KG1 (cell line): ENCODE data around the gene EZR.

Source experiments
- DNase-seq: peaks from one replicate; lab custom pipeline; 2025; lab: John Stamatoyannopoulos, UW

EZR gene

DNA sequence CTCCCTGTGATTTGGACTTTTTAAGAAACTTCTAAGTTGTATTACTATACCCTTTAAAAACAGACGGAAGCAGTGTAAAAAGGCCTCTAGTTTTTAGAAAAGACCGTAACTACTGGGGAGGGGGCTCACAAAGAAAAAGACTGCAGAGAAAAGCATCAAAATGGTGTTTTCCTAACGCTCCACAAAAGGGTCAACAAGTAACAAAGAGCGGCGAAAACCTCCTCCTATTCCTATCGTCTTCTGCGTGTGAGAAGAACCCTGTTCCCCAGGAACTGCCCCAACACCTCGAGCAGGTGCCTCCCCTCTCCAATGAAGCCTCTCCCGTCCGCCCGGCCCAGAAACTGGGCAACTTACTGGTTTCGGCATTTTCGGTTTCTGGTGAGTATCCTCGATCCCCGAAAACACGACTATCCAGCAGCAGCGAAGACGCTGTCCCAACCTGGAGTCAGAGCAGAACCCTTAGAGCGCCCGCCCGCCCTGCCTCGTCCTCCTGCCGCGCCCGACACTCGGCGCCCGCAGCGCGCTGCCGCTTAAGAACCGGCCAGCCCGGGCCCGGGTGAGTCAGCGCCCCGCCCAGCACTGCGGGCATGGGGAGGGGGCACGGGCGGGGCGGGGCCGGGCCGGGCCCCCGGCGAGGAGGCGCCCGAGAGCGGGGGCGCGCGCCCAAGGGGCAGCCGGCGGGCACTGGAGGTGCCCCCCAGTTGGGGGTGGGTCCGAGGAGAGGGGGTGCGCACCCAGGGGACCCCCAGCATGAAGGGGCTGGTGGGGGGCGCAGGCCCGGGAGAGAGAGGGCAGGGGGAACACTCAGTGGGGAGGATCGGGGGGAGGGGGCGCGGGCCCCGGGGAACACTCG, 1.2 kb downstream of the EZR start:
- peak; percentile 9 for DNase-seq

DNA sequence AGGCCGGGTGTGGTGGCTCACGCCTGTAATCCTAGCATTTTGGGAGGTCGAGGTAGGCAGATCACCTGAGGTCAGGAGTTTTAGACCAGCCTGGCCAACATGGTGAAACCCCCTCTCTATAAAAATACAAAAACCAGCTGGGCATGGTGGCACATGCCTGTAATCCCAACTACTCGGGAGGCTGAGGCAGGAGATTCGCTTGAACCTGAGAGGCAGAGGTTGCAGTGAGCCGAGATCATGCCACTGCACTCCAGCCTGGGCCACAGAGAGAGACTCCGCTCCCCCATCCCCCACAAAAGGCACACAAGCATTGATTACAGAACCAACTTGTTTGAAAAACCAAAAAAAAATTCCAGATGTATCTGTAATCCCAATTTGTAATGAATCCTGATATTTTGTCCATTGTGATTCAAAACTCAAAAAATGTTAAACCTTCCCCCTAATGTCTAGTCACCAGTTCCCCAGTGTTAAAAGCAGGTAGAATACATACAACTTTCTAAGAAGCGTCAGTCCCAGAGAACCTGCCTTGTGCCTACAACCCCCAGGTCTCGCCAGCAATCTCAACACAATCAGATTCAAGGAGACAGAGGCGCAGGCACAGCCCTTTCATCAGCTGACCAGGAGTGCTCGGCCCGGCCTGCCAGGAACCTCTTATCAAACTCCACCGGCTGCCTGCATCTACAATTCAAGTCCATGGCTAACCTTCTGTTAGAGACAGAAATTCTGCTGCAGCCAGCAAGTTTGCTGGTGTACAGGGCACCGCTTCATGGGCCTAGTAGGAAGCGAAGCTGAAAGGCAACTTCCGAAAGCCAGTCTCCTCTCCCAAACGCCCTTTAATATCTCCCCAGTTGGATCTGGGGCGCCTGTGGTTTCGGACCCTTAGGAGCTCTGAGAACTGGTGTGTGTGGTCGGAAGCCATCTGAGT, 2.1 kb downstream of the EZR start:
- no peak for DNase-seq

DNA sequence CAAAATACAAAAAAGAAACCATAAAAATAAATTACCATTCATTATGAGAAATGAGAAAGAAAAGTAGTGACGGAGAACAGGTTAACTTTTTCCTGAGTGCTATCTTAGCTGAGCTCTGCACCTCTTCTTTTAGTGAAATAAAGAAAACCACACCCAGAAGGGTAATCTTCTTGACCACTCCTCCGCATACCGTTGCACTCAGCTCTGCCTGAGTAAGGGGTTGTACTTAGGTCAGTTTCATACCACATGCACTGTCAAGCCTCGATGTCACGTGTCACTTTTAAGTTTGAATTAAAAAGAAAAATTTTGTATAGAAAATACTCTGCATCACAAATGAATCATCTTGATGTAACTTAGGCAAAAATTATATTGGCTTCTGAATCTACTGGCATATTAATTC, 2.8 kb downstream of the EZR start:
- DNase-seq, result no peak

DNA sequence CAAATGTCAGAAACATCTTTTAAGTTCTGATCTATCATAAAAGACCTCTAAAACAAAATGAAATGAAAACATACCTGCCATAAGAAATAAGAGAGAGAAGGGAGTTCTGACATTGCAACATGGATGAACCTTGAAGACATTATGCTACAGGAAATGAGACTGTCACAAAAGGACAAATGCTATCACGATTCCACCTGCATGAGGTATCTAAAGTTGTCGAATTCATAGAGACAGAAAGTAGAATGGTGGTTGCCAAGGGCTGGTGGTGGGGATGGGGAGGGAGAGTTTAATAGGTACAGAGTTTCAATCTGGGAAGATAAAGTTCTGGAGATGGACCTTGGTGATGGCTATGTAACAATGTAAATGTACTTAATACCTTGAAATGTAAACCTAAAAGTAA, 3.3 kb downstream of the EZR start:
- no peak for DNase-seq

DNA sequence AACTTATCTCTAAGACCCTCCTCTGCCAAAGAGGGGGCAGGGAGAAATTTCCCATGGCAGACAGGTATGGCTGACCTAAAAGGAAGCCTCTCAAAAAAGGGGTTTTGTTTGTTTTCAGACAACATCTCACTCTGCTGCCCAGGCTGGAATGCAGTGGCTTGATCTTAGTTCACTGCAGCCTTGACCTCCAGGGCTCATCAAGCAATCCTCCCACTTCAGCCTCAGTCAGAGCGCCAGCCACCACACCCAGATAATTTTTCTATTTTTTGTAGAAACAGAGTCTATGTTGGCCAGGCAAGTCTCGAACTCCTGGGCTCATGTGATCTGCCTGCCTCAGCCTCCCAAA, 3.8 kb downstream of the EZR start:
- no peak for DNase-seq

DNA sequence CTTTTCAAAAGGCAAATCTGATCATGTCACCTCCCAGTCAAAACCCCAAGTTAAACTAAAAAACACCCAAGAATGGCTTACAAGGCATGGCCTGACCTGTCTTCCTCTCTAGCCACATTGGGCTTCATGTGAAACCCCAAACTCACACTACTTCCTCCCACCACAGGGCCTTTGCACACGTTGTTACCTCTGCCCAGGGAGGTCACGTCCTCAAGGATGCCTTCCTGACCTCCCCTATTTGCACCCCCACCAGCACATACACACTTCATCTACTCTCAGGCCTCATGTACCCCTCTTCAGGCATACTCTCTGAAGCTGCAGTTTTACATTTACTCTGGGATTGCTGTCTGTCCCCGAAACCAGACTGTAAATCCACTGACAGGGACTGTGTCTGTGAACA, 6.1 kb downstream of the EZR start:
- no peak for DNase-seq

DNA sequence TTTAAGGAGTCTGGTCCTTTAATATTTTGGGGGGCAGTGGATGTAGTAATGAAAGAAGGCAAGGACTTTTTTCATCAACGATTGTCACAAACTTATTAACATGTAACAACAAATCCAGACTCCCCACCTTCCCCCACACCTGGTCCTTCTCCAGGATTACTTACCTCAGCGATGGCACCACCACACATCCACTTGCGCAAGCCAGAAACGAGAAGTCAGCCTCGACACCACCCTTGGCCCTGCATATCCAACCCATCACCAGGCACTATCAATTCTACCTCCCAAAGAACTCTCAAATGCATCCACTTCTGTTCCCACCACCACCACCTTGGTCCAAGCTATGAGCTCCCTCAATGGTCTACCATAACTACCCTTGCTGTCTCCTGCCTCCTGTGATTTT, 6.6 kb downstream of the EZR start:
- DNase-seq, result no peak

DNA sequence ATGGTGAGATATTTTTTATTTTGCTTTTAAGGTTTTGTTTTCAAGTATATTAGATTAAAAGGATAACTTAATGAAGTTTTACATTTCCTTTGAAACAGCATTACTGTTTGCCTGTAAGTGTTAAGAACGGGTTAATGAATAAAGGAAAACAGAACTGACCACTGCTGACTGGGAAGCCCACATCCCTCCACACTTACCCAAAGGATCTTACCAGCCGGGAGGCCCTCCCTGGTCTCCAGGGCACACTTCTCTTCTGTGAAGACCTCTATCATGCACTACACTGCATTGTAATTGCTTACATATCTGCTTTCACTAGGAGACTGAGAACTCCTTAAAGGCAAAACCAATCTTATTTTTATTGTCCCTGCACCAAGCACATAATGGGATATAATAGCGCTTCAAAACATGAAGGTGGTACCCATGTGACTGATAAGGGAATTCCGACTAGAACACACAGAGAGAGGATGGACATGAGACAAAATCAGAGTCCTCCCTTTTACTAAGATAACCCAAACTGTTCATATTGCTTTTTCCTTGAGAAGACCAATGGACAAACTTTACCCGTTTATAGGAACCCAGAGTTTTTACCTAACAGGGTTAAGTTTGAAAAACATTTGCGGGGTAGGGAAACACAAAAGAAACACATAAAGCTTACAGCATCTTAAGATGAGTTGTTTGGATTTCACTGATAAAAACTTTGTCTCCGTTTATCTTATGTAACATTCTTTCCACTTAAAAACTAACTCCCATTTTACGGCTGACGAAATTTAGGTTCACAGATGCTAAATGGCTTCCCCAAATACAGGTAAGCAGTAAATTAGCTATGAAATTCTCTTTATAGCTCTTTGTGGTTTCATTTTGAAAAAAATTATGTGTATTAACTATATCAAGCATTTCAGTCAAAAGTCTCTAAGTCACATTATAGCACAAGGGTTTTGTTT, 8.7 kb downstream of the EZR start:
- DNase-seq, result no peak

DNA sequence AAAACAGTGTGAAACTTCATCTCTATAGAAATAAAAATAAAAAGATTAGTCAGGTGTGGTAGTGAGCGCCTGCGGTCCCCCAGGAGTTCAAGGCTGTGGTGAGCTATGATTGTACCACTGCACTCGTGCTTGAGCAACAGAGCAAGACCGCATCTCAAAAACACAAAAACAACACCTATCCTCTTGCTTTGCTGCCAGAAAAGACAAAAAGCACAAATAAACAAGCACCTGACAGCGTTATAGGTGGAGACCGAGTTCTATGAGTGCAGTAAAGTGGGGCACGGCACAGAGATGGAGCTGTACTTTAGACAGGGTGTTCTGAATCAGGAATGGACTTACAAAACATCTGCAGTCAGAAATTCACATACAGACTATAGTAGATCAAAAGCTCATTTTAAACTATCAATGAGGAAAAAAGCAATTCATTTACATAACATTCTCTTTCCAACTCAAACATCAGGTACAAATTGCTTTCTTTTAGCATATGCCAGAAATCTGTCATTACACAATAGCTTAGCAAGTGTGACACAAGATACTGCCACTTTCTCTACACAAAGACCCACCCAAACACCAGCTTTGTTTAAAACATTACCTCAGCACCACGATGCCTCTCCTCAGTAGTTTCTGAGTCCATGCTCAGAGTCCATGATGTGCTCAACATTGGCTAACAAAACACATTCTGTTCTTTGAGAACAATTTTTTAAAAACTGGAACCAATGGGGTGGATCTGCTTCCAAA, 10.1 kb downstream of the EZR start:
- no peak for DNase-seq

DNA sequence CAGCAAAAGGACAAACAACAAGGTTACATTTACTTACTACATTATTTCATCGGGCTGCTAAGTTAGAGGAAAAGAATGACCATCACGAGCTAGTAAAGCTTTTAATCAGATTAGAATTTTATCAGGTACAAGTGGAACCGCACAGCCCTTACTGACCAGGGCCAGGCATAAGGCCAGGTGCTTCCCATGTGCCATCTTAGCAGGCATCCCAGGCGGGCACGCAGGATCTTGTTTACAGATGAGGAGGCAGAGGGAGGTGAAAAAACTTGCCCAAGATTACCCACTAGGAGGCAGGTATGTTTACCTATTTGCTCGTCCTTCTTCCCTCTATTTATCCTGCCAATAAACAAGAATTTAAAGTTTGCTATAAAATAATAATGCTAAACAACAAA, 10.7 kb downstream of the EZR start:
- no peak for DNase-seq

DNA sequence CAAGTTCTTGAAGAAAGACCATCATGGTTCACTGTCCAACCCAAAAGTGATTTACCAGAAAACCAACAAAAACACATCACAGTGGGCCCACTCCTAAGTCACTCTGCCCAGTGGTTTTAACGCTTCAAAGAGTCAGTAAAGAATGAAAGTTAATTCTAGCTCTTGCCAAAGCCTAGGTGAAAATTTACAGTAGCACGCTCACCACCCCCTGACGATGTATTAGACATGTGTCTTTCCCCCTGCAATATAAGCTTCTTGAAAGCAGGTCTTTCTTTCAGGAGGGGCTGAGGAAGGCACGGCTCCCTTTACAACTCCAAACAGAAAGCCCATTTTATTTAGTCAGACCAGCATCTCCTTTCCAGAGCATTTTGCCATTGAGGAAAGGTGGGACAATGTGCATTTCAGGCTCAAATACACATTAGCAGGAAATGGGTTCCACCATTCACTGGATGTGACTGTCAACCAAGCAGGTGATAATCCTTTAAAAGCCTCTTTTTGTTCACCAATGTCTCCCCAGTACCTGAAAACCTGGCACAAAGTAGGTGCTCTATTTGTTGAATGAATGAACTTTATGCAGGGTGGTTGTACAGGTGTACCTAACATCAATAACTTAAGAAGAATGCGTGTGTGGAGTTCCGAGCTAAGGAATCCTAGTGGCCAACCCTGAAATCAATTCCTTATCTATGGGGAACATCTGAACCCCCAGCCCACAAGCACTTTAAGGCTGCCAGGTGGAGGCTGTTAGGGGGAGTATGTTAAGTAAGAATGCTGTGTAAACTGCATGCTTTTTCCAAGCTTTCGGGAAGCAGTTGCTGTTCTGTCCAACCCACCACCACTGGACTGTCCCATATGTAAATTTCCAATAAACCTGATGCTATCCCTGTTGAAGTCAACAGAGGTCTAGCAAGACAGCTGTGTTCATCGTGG, 11.4 kb downstream of the EZR start:
- DNase-seq, result no peak

DNA sequence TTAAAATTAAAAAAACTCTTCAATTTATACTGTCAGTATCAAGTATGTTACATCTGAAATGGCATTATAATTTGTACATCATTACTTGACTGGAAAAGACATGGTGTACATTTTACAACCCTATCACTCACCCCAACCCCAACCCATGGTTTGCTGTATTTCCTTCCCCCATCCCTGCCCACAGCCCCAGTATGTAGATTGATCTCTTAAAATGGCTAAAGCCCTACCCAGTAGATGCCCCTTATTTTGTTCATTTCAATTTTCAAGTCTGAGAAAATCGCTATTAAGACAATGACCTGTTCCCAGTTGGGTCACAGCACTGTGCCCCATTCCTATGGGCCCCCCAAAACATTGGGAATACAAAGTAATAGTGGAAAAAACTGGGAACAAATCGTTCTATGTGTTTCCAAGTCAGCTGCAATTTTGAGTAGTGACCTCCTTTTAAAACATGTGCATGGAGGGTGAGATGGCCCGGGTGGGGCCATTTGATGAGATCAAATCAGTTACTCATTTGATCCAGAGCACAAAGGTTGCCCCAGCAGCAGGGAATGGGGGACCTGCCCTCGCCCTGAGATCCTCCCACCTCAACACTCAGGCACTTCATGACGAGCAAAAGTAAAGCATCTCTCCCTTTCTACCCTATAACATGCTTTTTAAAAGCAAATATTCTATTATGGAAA, 13.3 kb downstream of the EZR start:
- no peak for DNase-seq

DNA sequence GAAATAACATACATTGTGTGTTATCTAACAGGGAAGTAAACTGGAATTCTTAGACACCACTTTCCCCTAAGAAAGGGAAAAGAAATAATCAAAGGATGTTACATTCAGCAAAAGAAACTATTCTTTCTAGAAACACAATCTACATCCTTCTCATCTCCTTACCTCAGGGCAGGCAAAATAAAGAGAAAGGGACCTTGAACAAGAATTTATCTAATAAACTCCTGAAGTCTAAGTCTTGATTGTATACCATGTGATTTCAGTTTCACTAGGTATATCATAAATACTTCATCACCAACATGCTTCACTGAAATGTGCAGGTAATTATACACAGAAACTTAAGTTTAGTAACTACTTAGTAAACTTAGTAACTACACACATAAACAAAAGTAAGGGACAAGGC, 15.0 kb downstream of the EZR start:
- no peak for DNase-seq

DNA sequence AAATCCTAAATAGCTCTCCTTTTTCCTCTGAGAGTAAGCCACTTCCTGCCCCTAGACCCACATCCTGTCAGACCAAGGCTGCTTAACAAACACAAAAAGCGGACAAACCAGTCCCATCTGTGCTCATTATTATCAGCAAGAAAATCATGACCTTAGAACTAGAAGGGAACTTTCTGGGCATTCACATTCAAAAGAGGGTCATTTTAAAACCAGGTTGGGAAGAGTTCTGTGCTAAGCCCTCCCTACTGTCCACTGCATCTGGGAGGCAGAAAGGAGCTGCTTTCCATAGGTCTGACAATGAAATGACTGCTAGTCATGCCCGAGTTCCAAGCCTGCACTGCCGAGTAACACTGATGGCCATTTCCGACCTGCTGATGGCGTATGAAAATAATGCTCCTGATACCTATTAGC, 15.4 kb downstream of the EZR start:
- peak; percentile 44 for DNase-seq

DNA sequence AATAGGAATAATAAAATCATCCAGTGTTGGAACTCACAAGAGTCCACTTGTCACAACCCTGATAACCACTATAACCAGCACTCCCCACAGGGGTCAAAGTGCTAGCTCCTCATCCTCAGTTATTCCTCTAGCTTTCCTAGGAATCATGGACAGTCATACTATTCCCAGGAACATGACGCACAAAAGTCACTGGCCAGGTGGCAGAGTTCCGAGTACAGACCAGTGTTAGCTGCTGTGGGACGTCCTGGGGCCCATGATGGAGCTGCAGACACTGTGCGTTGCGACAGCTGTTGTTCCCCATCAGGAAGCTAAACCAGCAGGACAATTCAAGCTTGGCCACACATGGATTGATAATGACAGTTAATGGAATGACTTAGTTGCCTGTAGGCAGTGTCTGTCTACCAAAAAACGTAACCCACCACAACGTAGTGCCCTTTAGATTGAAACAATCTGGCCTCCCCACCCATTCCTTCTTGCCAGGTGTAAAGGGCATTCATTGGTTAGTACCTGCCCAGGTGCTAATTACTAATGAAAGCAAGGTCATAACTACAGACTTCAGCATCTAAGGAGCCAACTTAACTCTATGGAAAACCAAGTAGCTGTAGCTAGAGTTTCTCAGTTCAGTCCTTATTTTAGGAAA, 17.4 kb downstream of the EZR start:
- DNase-seq, result no peak

DNA sequence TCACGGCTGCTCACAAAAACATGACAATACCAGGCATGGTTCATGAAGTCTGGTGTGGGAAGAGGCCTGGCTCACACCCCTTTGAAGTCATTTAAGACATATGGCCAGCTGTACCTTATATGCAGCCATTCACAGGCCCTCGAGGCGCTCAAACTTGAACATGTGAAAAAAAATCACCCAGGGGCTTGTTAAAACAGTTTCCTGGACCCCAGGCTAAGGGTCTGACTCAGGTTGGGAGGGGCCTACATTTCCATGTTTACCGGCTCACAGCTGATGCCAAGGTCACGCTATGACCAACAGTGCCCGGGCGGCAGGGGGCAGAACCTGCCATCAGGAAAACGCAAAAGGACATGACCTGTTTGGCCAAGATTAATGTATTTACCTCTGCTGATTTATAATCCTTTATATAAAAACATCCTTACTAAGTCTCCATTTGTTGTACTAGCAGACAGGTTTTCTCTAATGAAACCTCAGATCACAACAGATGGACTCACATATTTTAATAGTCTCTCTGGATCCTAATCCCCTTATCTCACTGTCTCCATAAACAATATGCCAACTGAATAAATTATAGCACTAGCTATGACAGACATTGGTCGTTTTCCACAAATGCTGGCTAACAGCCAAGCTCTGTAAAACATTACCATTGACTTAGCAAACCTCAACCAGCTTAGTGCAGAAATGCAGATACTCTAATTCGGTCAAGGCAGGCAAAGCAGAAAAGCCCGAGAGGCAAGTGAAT, 19.9 kb downstream of the EZR start:
- no peak for DNase-seq

DNA sequence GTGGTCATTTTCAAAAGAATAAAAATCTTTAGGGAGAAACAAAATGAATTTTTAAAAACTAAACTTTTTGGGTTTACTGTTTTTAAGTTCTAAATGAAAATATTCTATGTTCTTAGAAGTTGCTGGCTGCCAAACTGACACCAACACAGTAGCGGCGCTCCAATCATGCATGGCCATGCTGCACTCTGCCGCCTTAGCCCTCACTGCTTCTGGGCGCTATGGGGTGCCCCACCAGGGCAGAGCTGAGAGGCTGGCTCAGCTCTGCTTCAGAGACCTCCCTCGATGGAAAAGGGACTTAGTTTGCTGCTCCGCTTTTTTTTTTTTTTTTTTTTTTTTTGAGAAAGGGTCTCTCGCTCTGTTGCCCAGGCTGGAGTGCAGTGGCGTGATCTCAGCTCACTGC, 20.9 kb downstream of the EZR start:
- no peak for DNase-seq
